HPDE6-E6E7 (cell line): ENCODE data around the gene ACKR1.

Experiments used
- DNase-seq: peaks from one replicate; pipeline ENCODE4 v3.0.0; 2011; ENCODE audit warnings: missing footprints; ENCODE audit errors: extremely low spot score

ACKR1 gene

GRCh38 chr1:159222075-159222865 is 17.6 kb downstream of the ACKR1 start:
- no peak for DNase-seq

- no peak for DNase-seq
These were observed 18.3 kb downstream of the ACKR1 start for GRCh38 chr1:159223004-159223403.

GRCh38 chr1:159228554-159228953 is 23.9 kb downstream of the ACKR1 start:
- DNase-seq: no peak

- DNase-seq: no peak
These were observed 24.7 kb downstream of the ACKR1 start for GRCh38 chr1:159229260-159229885.

GRCh38 chr1:159229896-159230295 is 25.2 kb downstream of the ACKR1 start:
- no peak for DNase-seq

- DNase-seq: no peak
These were observed 35.0 kb downstream of the ACKR1 start for GRCh38 chr1:159239551-159240220.

GRCh38 chr1:159247266-159247665 is 42.6 kb downstream of the ACKR1 start:
- no peak for DNase-seq

GRCh38 chr1:159248311-159248710 is 43.6 kb downstream of the ACKR1 start:
- no peak for DNase-seq

GRCh38 chr1:159250638-159251216 is 46.1 kb downstream of the ACKR1 start:
- DNase-seq: no peak
